ENCODE data around the gene FAM135A.
A peak's percentile ranks its signal among the peaks of the same experiment; 100 is the strongest.

The FAM135A gene

GRCh38 chr6:70396796-70397729 is 16.2 kb upstream of the FAM135A start:
- Histone ChIP-seq H4K20me1 (ENCODE audit: insufficient read depth, low read length) (no peaks in the 10 kb centered on the region), H3K4me3 (ENCODE audit: low read depth, low read length, poor library complexity, severe bottlenecking) (no peak overlapping the region), H3K27ac (ENCODE audit: low read depth, low read length, poor library complexity, severe bottlenecking) (peak overlapping the region; percentile 82), H3K9ac (ENCODE audit: low read length) (no peak overlapping the region), H3K27me3 (ENCODE audit: insufficient read depth, low read length) (no peaks in the 10 kb centered on the region), H3K9me2 (ENCODE audit: low read depth, low read length) (no peaks in the 10 kb centered on the region), H2AFZ (ENCODE audit: low read length) (0 out of 2 replicates have a peak overlapping the region, but pooled peaks have one; percentile 89), H3F3A (ENCODE audit: insufficient read depth, low read length) (no peaks in the 10 kb centered on the region), H3K9me3 (ENCODE audit: low read length) (no peaks in the 10 kb centered on the region), H3K36me3 (ENCODE audit: insufficient read depth, low read length) (no peaks in the 10 kb centered on the region), H3K4me2 (ENCODE audit: low read length) (peak overlapping the region; percentile 19; the same call in 1 of the 2 replicates), H3K4me1 (ENCODE audit: insufficient read depth, low read length, severe bottlenecking) (peaks cover 39% of the 10 kb centered on the region), H3K79me2 (ENCODE audit: insufficient read depth, low read length) (no peaks in the 10 kb centered on the region)
- no peak for TF ChIP-seq EZH2 (IDR thresholded peaks at IDR 0.05; ENCODE audit: borderline replicate concordance, low read length)
- TF ChIP-seq, protein P1, sequence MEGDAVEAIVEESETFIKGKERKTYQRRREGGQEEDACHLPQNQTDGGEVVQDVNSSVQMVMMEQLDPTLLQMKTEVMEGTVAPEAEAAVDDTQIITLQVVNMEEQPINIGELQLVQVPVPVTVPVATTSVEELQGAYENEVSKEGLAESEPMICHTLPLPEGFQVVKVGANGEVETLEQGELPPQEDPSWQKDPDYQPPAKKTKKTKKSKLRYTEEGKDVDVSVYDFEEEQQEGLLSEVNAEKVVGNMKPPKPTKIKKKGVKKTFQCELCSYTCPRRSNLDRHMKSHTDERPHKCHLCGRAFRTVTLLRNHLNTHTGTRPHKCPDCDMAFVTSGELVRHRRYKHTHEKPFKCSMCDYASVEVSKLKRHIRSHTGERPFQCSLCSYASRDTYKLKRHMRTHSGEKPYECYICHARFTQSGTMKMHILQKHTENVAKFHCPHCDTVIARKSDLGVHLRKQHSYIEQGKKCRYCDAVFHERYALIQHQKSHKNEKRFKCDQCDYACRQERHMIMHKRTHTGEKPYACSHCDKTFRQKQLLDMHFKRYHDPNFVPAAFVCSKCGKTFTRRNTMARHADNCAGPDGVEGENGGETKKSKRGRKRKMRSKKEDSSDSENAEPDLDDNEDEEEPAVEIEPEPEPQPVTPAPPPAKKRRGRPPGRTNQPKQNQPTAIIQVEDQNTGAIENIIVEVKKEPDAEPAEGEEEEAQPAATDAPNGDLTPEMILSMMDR (IDR thresholded peaks at IDR 0.05; ENCODE audit: low read length): no peak

DNA sequence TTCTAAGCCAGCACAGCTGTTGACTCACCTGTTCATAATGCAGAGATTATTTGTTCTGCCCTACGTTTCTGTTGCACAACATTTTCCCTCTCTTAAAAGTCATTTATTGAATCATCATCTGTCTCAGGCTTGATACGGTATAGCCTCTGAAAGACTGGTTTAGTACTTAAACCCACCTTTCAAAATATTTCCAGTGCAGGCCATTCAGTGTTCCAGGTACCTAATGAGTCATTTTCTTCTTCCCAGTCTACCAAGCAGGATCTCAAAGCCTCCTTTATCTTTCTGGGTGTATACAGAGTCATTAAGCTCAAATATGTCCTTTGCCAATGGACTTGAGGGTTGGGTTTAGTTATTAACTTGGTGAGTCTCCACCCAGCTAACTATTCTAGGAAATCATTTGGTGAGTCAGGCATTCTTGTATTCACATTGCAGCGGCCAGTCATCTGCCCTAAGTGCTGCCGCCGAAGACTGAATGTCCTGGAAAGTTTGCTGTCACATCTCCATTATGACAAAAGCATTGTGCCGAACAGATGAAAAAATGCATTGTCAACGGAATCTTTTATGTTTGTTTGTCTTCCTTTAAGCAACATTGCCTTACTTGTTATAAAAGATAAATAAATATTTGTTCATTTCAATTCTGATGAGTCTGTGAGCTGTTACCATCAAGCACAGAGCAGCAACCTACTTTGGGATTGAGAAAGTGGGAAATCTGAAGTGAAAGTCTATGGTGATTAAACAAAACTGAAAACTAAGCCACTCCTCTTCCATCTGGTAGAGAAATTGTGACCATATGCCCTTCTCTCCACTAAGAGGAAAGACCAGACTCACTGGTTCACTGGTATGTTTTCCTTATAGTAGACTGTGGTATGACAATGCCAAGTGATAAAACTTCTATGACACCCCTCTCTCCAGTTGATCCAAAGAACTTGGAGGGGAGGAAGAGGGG is 14.3 kb upstream of the FAM135A start:
- H3K4me3 ChIP-seq (ENCODE audit: low read depth, low read length, poor library complexity, severe bottlenecking): no peak overlapping the region
- H3K9me2 ChIP-seq (ENCODE audit: low read depth, low read length): no peaks in the 10 kb centered on the region
- no peak overlapping the region for H3K4me2 ChIP-seq (ENCODE audit: low read length)
- H3K9me3 ChIP-seq (ENCODE audit: low read length): no peaks in the 10 kb centered on the region
- no peaks in the 10 kb centered on the region for H3K27me3 ChIP-seq (ENCODE audit: insufficient read depth, low read length)
- no peak overlapping the region for H2AFZ ChIP-seq (ENCODE audit: low read length)
- H4K20me1 ChIP-seq (ENCODE audit: insufficient read depth, low read length): no peaks in the 10 kb centered on the region
- H3K79me2 ChIP-seq (ENCODE audit: insufficient read depth, low read length): no peaks in the 10 kb centered on the region
- peaks cover 39% of the 10 kb centered on the region for H3K4me1 ChIP-seq (ENCODE audit: insufficient read depth, low read length, severe bottlenecking)
- no peak overlapping the region for H3K27ac ChIP-seq (ENCODE audit: low read depth, low read length, poor library complexity, severe bottlenecking)
- no peaks in the 10 kb centered on the region for H3K36me3 ChIP-seq (ENCODE audit: insufficient read depth, low read length)
- TF ChIP-seq, protein P1 (IDR thresholded peaks at IDR 0.05; ENCODE audit: low read length): no peak
- no peak for TF ChIP-seq EZH2 (IDR thresholded peaks at IDR 0.05; ENCODE audit: borderline replicate concordance, low read length)
- no peak overlapping the region for H3K9ac ChIP-seq (ENCODE audit: low read length)
- no peaks in the 10 kb centered on the region for H3F3A ChIP-seq (ENCODE audit: insufficient read depth, low read length)

DNA sequence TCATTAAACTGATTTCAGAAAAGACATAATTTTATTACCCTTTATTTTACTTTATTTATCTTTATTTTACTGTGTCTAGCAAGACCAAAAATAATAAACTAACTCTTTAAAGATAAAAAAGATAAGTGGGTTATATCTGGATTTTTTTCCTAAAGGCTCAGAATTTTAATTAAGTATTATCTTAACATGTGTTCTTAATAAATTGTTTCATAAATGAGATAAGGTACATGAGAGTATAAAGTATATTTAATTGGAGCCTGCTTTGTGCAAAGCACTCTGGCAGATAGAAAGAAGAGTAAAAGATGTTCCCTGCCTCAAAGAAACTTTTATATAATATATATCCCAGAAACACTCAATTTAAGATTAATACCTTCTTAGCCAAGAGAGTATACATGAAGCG is 8.7 kb upstream of the FAM135A start:
- no peak overlapping the region for H3K9ac ChIP-seq (ENCODE audit: low read length)
- H3K36me3 ChIP-seq (ENCODE audit: insufficient read depth, low read length): no peaks in the 10 kb centered on the region
- H3K27ac ChIP-seq (ENCODE audit: low read depth, low read length, poor library complexity, severe bottlenecking): no peak overlapping the region
- no peaks in the 10 kb centered on the region for H3K27me3 ChIP-seq (ENCODE audit: insufficient read depth, low read length)
- H3K9me2 ChIP-seq (ENCODE audit: low read depth, low read length): no peaks in the 10 kb centered on the region
- no peaks in the 10 kb centered on the region for H4K20me1 ChIP-seq (ENCODE audit: insufficient read depth, low read length)
- H3K79me2 ChIP-seq (ENCODE audit: insufficient read depth, low read length): no peaks in the 10 kb centered on the region
- no peaks in the 10 kb centered on the region for H3K4me1 ChIP-seq (ENCODE audit: insufficient read depth, low read length, severe bottlenecking)
- no peaks in the 10 kb centered on the region for H3F3A ChIP-seq (ENCODE audit: insufficient read depth, low read length)
- TF ChIP-seq EZH2 (IDR thresholded peaks at IDR 0.05; ENCODE audit: borderline replicate concordance, low read length): no peak
- TF ChIP-seq, protein P1 (IDR thresholded peaks at IDR 0.05; ENCODE audit: low read length): no peak
- no peak overlapping the region for H2AFZ ChIP-seq (ENCODE audit: low read length)
- no peaks in the 10 kb centered on the region for H3K9me3 ChIP-seq (ENCODE audit: low read length)
- no peak overlapping the region for H3K4me2 ChIP-seq (ENCODE audit: low read length)
- H3K4me3 ChIP-seq (ENCODE audit: low read depth, low read length, poor library complexity, severe bottlenecking): no peak overlapping the region

Data from OCI-LY1 (cell line).